ACC112 (cell line): ENCODE data around the gene RAD51C.
"Not testable (repeated sequence)": the region's sequence is repeated elsewhere in the genome, so short reads cannot be mapped to it uniquely, and the experiment has no call there.

ENCODE experiments used
- H2AFZ ChIP-seq: fragments of 200-600 bp; sonication (generic); one replicate; pipeline ENCODE4 v1.6.0; 2017; ENCODE audit warnings: antibody characterized with exemption, low read length; ENCODE audit not compliant: unreplicated experiment
- H3K27ac ChIP-seq: fragments of 200-600 bp; sonication (generic); 2 replicates; pipeline ENCODE4 v1.5.1; 2014; ENCODE audit warnings: low read depth, mild to moderate bottlenecking, antibody characterized with exemption, low read length, moderate library complexity
- H3K27me3 ChIP-seq: fragments of 200-600 bp; sonication (generic); 2 replicates; pipeline ENCODE4 v1.6.1; 2014; ENCODE audit warnings: mild to moderate bottlenecking, antibody characterized with exemption, low read length, moderate library complexity, mixed read lengths; ENCODE audit not compliant: insufficient read depth
- H3K36me3 ChIP-seq: fragments of 200-600 bp; sonication (generic); 2 replicates; pipeline ENCODE4 v1.6.1; 2016; ENCODE audit warnings: mild to moderate bottlenecking, antibody characterized with exemption, low read length, moderate library complexity, mixed read lengths; ENCODE audit not compliant: insufficient read depth
- H3K4me1 ChIP-seq: fragments of 200-600 bp; sonication (generic); one replicate; pipeline ENCODE4 v1.6.1; 2016; ENCODE audit warnings: low read length, mixed read lengths; ENCODE audit not compliant: insufficient read depth, unreplicated experiment, control insufficient read depth
- H3K4me3 ChIP-seq: fragments of 200-600 bp; sonication (generic); 2 replicates; pipeline ENCODE4 v1.5.1; 2014; ENCODE audit warnings: mild to moderate bottlenecking, low read depth, low read length
- H3K79me2 ChIP-seq: fragments of 200-600 bp; sonication (generic); one replicate; pipeline ENCODE4 v1.6.0; 2016; ENCODE audit warnings: low read length; ENCODE audit not compliant: control insufficient read depth, unreplicated experiment, insufficient read depth

RAD51C gene

DNA sequence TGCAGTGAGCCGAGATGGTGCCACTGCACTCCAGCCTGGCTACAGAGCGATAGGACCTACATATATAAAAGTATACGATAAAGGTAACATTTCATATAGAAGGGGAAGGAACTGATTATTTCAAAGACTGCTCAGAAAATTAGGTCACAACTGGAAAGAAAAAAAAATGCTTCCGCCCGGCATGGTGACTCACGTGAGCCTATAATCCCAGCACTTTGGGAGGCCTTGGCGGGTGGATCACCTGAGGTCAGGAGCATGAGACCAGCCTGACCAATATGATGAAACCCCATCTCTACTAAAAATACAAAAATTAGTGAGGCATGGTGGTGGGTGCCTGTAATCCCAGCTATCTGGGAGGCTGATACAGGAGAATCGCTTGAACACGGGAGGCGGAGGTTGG is 8.4 kb upstream of the RAD51C start:
- H3K4me1 ChIP-seq: no peaks in the 10 kb centered on the region
- no peak overlapping the region for H3K27ac ChIP-seq
- H3K4me3 ChIP-seq: no peak overlapping the region
- no peaks in the 10 kb centered on the region for H3K79me2 ChIP-seq
- H3K27me3 ChIP-seq: no peaks in the 10 kb centered on the region
- no peaks in the 10 kb centered on the region for H3K36me3 ChIP-seq
- H2AFZ ChIP-seq: no peak overlapping the region

DNA sequence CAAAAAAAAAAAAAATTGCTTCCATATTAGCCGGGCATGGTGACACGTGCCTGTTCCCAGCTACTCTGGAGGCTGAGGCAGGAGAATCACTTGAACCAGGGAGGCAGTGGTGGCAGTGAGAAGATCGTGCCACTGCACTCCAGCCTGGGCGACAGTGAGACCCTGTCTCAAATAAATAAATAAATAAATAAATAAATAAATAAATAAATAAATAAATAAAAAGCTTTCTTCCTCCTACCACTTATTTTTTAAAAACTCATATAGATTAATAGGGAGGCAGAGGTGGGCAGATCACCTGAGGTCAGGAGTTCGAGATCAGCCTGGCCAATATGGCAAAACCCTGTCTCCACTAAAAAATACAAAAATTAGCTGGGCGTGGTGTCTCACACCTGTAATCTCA is 7.9 kb upstream of the RAD51C start:
- H3K4me3 ChIP-seq, H3K4me1 ChIP-seq, H3K27me3 ChIP-seq, H3K27ac ChIP-seq, H3K36me3 ChIP-seq, H2AFZ ChIP-seq, H3K79me2 ChIP-seq: not testable (repeated sequence)

DNA sequence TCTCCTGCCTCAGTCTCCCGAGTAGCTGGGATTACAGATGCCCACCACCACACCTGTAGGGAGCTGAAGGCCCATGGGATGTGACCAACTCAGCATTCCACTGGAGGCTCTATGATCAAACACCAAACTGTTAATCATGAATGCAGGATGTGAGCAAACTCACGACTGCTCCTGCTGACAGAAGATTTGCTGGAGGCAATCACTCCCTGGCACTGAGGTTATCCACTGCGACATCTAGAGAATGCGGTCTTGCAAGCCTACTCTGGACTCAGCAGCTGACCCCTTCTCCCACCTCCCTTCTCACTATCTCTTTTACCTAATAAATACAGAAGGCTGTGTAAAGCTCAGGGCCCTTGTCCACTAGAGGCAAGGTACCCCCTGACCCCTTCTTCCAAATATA is 5.4 kb upstream of the RAD51C start:
- Histone ChIP-seq H3K27ac (no peak overlapping the region), H2AFZ (no peak overlapping the region), H3K27me3 (no peaks in the 10 kb centered on the region), H3K4me3 (no peak overlapping the region), H3K79me2 (no peaks in the 10 kb centered on the region), H3K36me3 (no peaks in the 10 kb centered on the region), H3K4me1 (peaks cover under 1% of the 10 kb centered on the region)

DNA sequence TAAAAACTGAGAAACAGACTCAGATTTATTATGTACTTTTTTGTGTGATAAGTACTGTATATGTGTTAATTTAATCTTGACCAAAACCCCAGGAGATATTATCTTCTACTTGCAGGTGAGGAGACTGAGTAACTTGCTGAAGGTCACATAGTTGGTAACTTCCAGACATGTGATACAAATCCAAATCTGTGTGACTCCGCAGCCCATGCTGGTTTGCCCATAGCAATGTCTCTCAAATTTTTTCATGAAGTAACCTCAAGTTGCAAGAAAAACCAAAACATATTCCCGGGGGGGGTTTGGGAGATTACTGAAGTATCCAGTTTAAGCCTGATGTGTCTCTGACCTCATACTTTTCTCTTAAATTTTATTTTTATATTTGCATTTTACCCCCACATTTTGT is 3.9 kb upstream of the RAD51C start:
- H3K36me3 ChIP-seq: no peaks in the 10 kb centered on the region
- H3K27me3 ChIP-seq: no peaks in the 10 kb centered on the region
- peaks cover 8% of the 10 kb centered on the region for H3K4me1 ChIP-seq
- H3K27ac ChIP-seq: no peak overlapping the region
- H2AFZ ChIP-seq: no peak overlapping the region
- H3K79me2 ChIP-seq: peaks cover 11% of the 10 kb centered on the region
- no peak overlapping the region for H3K4me3 ChIP-seq

DNA sequence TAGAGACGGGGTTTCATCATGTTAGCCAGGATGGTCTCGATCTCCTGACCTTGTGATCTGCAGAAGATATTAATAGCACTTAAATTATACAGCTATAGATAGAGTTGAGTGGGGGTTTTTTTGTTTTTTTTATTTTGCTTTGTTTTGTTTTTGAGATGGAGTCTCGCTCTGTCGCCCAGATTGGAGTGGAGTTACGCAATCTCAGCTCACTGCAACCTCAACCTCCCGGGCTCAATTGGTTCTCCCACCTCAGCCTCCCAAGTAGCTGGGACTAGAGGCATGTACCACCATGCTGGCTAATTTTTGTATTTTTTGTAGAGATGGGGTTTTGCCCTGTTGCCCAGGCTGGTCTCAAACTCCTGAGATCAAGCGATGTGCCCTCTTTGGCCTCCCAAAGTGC is 2.4 kb upstream of the RAD51C start:
- not testable (repeated sequence) for H3K4me3 ChIP-seq, H3K36me3 ChIP-seq, H3K27me3 ChIP-seq, H3K27ac ChIP-seq, H2AFZ ChIP-seq
- Histone ChIP-seq H3K79me2 (peaks cover 26% of the 10 kb centered on the region), H3K4me1 (peaks cover 16% of the 10 kb centered on the region)

DNA sequence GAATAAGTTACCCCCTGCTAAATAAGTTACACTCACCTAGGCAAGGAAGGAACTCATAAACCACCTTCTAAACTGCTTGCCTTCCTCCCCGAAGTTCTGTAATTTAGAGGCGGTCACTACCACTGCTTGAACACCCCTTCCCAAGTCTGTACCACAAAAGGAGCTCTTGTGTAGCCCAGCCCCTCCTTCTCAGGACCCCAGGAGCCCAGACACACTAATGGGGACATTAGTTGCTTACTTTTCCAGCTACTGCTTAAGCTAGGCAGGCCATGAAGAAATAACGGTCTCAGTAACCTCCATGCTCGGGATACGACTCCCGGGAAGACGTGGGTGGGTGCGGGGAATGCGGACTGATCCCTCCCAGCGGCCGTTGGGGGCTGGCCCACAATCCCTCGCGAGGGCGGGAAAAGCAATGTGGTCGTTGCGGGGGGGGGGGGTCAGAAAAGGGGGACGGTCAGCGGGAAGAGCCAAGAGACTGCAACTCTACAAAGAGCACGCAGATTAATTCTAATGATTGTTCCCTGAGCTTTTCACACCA is 632 bp upstream of the RAD51C start, which contains the start of gene TEX14:
TSS of gene TEX14 (minus strand) at position 345 of the 538 bp plus-strand sequence. CDS start 40,044 bp downstream, outside the sequence.
- Histone ChIP-seq H3K4me3 (peak within 1 kb of the TSS; percentile 96), H3K27me3 (no peaks in the 10 kb centered on the region), H3K27ac (peak within 1 kb of the TSS; percentile 62), H2AFZ (peak within 1 kb of the TSS; percentile 100), H3K4me1 (peaks cover 16% of the 10 kb centered on the region), H3K79me2 (peaks cover 26% of the 10 kb centered on the region), H3K36me3 (no peaks in the 10 kb centered on the region)

DNA sequence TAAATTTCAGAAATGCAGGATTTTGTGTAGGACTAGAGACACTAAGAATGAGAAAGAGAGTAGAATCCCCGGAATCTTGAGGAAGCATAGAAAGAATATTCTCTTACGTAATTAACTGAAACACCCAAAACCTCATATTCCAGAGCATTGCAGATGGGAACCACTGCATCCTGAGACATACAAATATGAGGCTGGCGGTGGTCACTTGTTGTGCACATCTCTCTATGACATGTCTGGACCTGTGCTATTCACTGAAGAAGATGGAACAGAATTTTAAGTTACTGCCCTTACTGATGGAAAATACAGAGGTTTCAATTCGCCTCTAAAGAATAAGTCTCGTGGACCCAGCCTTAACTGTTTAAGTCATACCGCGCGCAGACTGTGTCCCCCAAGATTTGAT is 806 bp downstream of the RAD51C start:
- peak overlapping the region; percentile 100 for H2AFZ ChIP-seq
- no peaks in the 10 kb centered on the region for H3K27me3 ChIP-seq
- H3K79me2 ChIP-seq: peaks cover 26% of the 10 kb centered on the region
- peaks cover 16% of the 10 kb centered on the region for H3K4me1 ChIP-seq
- H3K27ac ChIP-seq: peak overlapping the region; percentile 62
- peak overlapping the region; percentile 96 for H3K4me3 ChIP-seq
- no peaks in the 10 kb centered on the region for H3K36me3 ChIP-seq

DNA sequence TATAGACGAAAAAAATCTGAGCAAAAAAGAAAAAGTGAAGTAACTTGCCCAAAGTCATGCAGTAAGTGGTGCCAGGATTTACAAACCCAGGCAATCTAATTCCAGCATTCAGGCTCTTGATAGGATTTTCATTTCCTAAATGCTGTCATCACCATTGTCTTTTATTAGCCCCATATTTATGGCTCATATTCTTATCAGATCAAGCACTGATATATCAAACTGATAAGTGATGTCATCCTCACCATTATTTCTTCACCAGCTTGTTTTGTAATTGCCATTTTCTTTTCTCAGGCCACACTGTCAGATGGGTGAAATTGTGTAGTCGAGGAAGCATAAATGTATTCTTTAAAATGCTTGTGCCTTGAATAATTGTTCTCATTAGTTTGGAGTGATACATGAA is 1.3 kb downstream of the RAD51C start:
- no peak overlapping the region for H3K27ac ChIP-seq
- no peaks in the 10 kb centered on the region for H3K27me3 ChIP-seq
- H3K36me3 ChIP-seq: no peaks in the 10 kb centered on the region
- peaks cover 26% of the 10 kb centered on the region for H3K79me2 ChIP-seq
- no peak overlapping the region for H2AFZ ChIP-seq
- peaks cover 16% of the 10 kb centered on the region for H3K4me1 ChIP-seq
- H3K4me3 ChIP-seq: peak overlapping the region; percentile 96

DNA sequence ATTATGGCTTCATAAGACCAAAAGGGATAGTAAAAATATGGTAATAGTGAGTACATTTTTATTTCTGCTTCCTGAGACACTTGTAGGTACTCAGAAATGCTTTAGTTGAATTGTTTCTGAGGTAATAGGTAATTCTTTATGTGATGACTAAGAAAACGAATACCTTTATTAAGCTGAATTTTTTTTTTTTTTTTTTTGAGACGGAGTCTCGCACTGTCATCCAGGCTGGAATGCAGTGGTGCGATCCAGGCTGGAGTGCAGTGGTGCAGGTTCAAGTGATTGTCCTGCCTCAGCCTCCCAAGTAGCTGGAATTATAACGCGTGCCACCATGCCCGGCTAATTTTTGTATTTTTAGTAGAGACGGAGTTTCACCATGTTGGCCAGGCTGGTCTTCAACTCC is 1.9 kb downstream of the RAD51C start:
- H3K4me1 ChIP-seq: peaks cover 16% of the 10 kb centered on the region
- no peaks in the 10 kb centered on the region for H3K27me3 ChIP-seq
- 0 out of 2 replicates have a peak, but pooled peaks cover under 1% of the 10 kb centered on the region for H3K36me3 ChIP-seq
- no peak overlapping the region for H3K27ac ChIP-seq
- no peak overlapping the region for H2AFZ ChIP-seq
- peak overlapping the region; percentile 96 for H3K4me3 ChIP-seq
- peaks cover 26% of the 10 kb centered on the region for H3K79me2 ChIP-seq

DNA sequence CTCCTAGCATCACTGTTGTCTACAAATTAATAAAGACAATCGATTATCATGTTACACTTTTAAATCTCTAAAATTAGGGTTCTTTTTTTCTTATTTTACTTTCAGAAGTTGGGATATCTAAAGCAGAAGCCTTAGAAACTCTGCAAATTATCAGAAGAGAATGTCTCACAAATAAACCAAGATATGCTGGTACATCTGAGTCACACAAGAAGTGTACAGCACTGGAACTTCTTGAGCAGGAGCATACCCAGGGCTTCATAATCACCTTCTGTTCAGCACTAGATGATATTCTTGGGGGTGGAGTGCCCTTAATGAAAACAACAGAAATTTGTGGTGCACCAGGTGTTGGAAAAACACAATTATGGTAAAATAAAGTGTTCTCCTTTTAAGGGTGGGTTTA is 2.4 kb downstream of the RAD51C start:
- H3K4me3 ChIP-seq: no peak overlapping the region

DNA sequence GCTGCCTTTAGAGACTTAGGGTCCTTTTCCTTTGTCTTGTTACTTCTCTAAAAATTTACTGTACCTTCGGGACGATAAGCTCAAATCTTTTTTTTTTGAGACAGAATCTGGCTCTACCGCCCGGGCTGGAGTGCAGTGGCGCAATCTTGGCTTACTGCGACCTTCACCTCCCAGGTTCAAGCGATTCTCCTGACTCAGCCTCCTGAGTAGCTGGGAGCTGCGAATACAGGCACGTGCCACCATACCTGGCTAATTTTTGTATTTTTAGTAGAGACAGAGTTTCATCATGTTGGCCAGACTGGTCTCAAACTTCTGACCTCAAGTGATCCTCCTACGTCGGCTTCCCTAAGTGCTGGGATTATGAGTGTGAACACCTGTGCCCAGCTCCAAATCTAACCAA is 7.4 kb downstream of the RAD51C start:
- H3K4me1 ChIP-seq: peaks cover 10% of the 10 kb centered on the region
- H3K4me3 ChIP-seq: no peak overlapping the region
- H3K36me3 ChIP-seq: 0 out of 2 replicates have a peak, but pooled peaks cover 6% of the 10 kb centered on the region
- no peak overlapping the region for H2AFZ ChIP-seq
- H3K27me3 ChIP-seq: no peaks in the 10 kb centered on the region
- no peak overlapping the region for H3K27ac ChIP-seq
- H3K79me2 ChIP-seq: peaks cover 2% of the 10 kb centered on the region

More for the DNA sequence above, 2.4 kb downstream of the RAD51C start:
- no peaks in the 10 kb centered on the region for H3K27me3 ChIP-seq
- peaks cover 16% of the 10 kb centered on the region for H3K4me1 ChIP-seq
- no peak overlapping the region for H3K27ac ChIP-seq
- no peak overlapping the region for H2AFZ ChIP-seq
- peaks cover 26% of the 10 kb centered on the region for H3K79me2 ChIP-seq
- H3K36me3 ChIP-seq: 0 out of 2 replicates have a peak, but pooled peaks cover 3% of the 10 kb centered on the region
